HEK293 (cell line): Measurements from ENCODE around the gene PIP4K2A.

Experiments
- CTCF ChIA-PET: fragments of 350-600 bp; formaldehyde crosslinking; extraction: SDS; loops from one replicate; lab custom pipeline; 2021; ENCODE audit warnings: antibody characterized with exemption; lab: Yijun Ruan, JAX
- POLR2A ChIA-PET: fragments of 300-600 bp; formaldehyde crosslinking; extraction: SDS; loops from one replicate; lab custom pipeline; 2020; ENCODE audit warnings: antibody characterized with exemption, inconsistent platforms; lab: Yijun Ruan, JAX
- H3K27ac ChIP-seq: fragments of 200-500 bp; sonication (Bioruptor generic); 2 replicates; pipeline ENCODE4 v1.5.1; 2014; ENCODE audit warnings: low read depth, low read length, control low read depth, inconsistent platforms; ENCODE audit errors: extremely low read depth
- H3K36me3 ChIP-seq, 2 experiments: fragments of 200-500 bp in 1 of 2; sonication (Bioruptor generic) in 1 of 2; 1 replicate in 1 of 2; 2 replicates in 1 of 2; pipeline ENCODE4 v1.5.1; 2014 to 2017; ENCODE audit warnings: inconsistent platforms in 2 of 2, low read length in 2 of 2; ENCODE audit not compliant: control insufficient read depth in 2 of 2, insufficient read depth in 1 of 2
- H3K4me1 ChIP-seq: fragments of 200-500 bp; sonication (Bioruptor generic); 2 replicates; pipeline ENCODE4 v1.5.1; 2014; ENCODE audit warnings: mild to moderate bottlenecking, low read length, inconsistent platforms; ENCODE audit not compliant: control insufficient read depth, insufficient read depth
- H3K4me3 ChIP-seq: 2 replicates; pipeline ENCODE4 v1.5.1; 2011; ENCODE audit warnings: low read depth, mild to moderate bottlenecking, control low read depth, low read length, moderate library complexity
- H3K9me3 ChIP-seq: fragments of 200-500 bp; sonication (Bioruptor generic); 2 replicates; pipeline ENCODE4 v1.5.1; 2014; ENCODE audit warnings: low read depth, low read length, inconsistent platforms; ENCODE audit not compliant: control insufficient read depth, insufficient read depth
- MEIS1 ChIP-seq: sonication (generic); formaldehyde crosslinking; IDR thresholded peaks from 2 replicates; pipeline ENCODE4 v1.8.1; 2022; ENCODE audit warnings: missing genetic modification reagents, mild to moderate bottlenecking, borderline replicate concordance
- REPIN1 ChIP-seq: fragments of 450-650 bp; formaldehyde crosslinking; IDR thresholded peaks from 2 replicates; pipeline ENCODE4 v1.5.1; 2017; ENCODE audit warnings: missing biosample characterization, missing genetic modification characterization, low read depth
- SCRT2 ChIP-seq: fragments of 450-650 bp; formaldehyde crosslinking; IDR thresholded peaks from 2 replicates; pipeline ENCODE4 v1.5.1; 2016; ENCODE audit warnings: missing biosample characterization, missing genetic modification characterization
- SETDB1 ChIP-seq: IDR thresholded peaks from one replicate; pipeline ENCODE4 v1.6.1; 2017; ENCODE audit warnings: mild to moderate bottlenecking, low read length, moderate library complexity, mixed read lengths; ENCODE audit not compliant: insufficient read length
- SP7 ChIP-seq: fragments of 450-650 bp; formaldehyde crosslinking; IDR thresholded peaks from 2 replicates; pipeline ENCODE4 v1.5.1; 2016; ENCODE audit warnings: missing biosample characterization, missing genetic modification characterization
- TRIM28 ChIP-seq: IDR thresholded peaks from 2 replicates; pipeline ENCODE4 v1.6.1; 2011; ENCODE audit warnings: low read length, control low read depth, borderline replicate concordance
- ZBTB21 ChIP-seq: fragments of 450-650 bp; formaldehyde crosslinking; IDR thresholded peaks from 2 replicates; pipeline ENCODE4 v1.5.1; 2017; ENCODE audit warnings: missing biosample characterization, missing genetic modification characterization
- ZBTB48 ChIP-seq: fragments of 450-650 bp; formaldehyde crosslinking; IDR thresholded peaks from 2 replicates; pipeline ENCODE4 v1.5.1; 2016; ENCODE audit warnings: missing biosample characterization, missing genetic modification characterization
- ZIC2 ChIP-seq: fragments of 450-650 bp; formaldehyde crosslinking; IDR thresholded peaks from 2 replicates; pipeline ENCODE4 v1.5.1; 2016; ENCODE audit warnings: missing biosample characterization, missing genetic modification characterization
- ZNF16 ChIP-seq: fragments of 450-650 bp; formaldehyde crosslinking; IDR thresholded peaks from 2 replicates; pipeline ENCODE4 v1.5.1; 2016; ENCODE audit warnings: low read depth, missing biosample characterization, missing genetic modification characterization
- ZNF19 ChIP-seq: fragments of 450-650 bp; formaldehyde crosslinking; IDR thresholded peaks from 2 replicates; pipeline ENCODE4; 2016; ENCODE audit warnings: missing biosample characterization, missing genetic modification characterization, low read depth
- ZNF324 ChIP-seq: fragments of 450-650 bp; formaldehyde crosslinking; IDR thresholded peaks from 2 replicates; pipeline ENCODE4 v1.5.1; 2016; ENCODE audit warnings: missing biosample characterization, missing genetic modification characterization
- ZNF341 ChIP-seq: fragments of 450-650 bp; formaldehyde crosslinking; IDR thresholded peaks from 2 replicates; pipeline ENCODE4; 2016; ENCODE audit warnings: low read depth, missing biosample characterization, missing genetic modification characterization
- ZNF391 ChIP-seq: fragments of 450-650 bp; formaldehyde crosslinking; IDR thresholded peaks from 2 replicates; pipeline ENCODE4 v1.5.1; 2016; ENCODE audit warnings: low read depth, missing biosample characterization, missing genetic modification characterization, borderline replicate concordance
- ZNF394 ChIP-seq: fragments of 450-650 bp; formaldehyde crosslinking; IDR thresholded peaks from 2 replicates; pipeline ENCODE4 v1.5.1; 2016; ENCODE audit warnings: missing biosample characterization, missing genetic modification characterization, mild to moderate bottlenecking, moderate library complexity, borderline replicate concordance
- ZNF544 ChIP-seq: fragments of 450-650 bp; formaldehyde crosslinking; IDR thresholded peaks from 2 replicates; pipeline ENCODE4 v1.5.0; 2017; ENCODE audit warnings: missing biosample characterization, missing genetic modification characterization
- ZNF558 ChIP-seq: fragments of 450-650 bp; formaldehyde crosslinking; IDR thresholded peaks from 2 replicates; pipeline ENCODE4 v1.5.1; 2016; ENCODE audit warnings: missing biosample characterization, missing genetic modification characterization
- ZNF585B ChIP-seq: fragments of 450-650 bp; formaldehyde crosslinking; IDR thresholded peaks from 2 replicates; pipeline ENCODE4 v1.5.1; 2016; ENCODE audit warnings: missing biosample characterization, missing genetic modification characterization
- ZNF596 ChIP-seq: fragments of 450-650 bp; IDR thresholded peaks from 2 replicates; pipeline ENCODE4 v1.5.0; 2018; ENCODE audit warnings: missing biosample characterization, mild to moderate bottlenecking, missing genetic modification characterization, moderate library complexity
- ZNF623 ChIP-seq: fragments of 450-650 bp; formaldehyde crosslinking; IDR thresholded peaks from 2 replicates; pipeline ENCODE4 v1.5.1; 2016; ENCODE audit warnings: missing biosample characterization, missing genetic modification characterization
- ZNF629 ChIP-seq: fragments of 450-650 bp; formaldehyde crosslinking; IDR thresholded peaks from 2 replicates; pipeline ENCODE4 v1.5.1; 2017; ENCODE audit warnings: missing biosample characterization, missing genetic modification characterization
- ZNF707 ChIP-seq: fragments of 450-650 bp; formaldehyde crosslinking; IDR thresholded peaks from 2 replicates; pipeline ENCODE4 v1.5.1; 2016; ENCODE audit warnings: missing biosample characterization, missing genetic modification characterization
- ZNF776 ChIP-seq: fragments of 450-650 bp; formaldehyde crosslinking; IDR thresholded peaks from 2 replicates; pipeline ENCODE4 v1.5.0; 2017; ENCODE audit warnings: missing biosample characterization, missing genetic modification characterization, borderline replicate concordance
- TF ChIP-seq, protein P1 (sequence below): fragments of 450-650 bp; formaldehyde crosslinking; IDR thresholded peaks from 2 replicates; pipeline ENCODE4; 2016; ENCODE audit warnings: missing biosample characterization, missing genetic modification characterization
- TF ChIP-seq, protein P2 (sequence below): fragments of 450-650 bp; formaldehyde crosslinking; IDR thresholded peaks from 2 replicates; pipeline ENCODE4 v1.5.1; 2017; ENCODE audit warnings: missing biosample characterization, missing genetic modification characterization
- TF ChIP-seq, protein P3 (sequence below): IDR thresholded peaks from 2 replicates; pipeline ENCODE4 v1.6.1; 2011; ENCODE audit warnings: mild to moderate bottlenecking, low read depth, low read length, borderline replicate concordance

The PIP4K2A gene

DNA sequence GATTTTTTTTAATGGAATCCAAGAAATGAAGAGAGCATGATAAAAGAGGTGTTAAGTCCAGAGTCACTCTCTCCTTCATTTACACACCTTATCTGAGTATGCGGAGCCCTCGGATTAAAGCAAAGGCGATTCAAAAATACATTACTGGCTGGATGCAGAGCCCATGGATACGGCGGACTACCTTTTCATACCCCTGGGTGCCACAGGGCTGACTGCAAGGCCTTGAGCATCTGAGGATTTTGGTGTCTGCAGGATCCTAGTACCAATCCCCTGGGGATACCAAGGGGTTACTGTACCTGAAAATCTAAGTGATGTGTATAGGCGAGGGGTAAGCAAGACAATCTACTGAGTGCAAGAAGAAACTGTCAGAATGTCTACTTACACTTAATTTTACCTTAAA is 20.5 kb downstream of the PIP4K2A start (continued):
- no peak for TF ChIP-seq ZBTB21 (tag by site-specific recombination)
- TF ChIP-seq, protein P1, sequence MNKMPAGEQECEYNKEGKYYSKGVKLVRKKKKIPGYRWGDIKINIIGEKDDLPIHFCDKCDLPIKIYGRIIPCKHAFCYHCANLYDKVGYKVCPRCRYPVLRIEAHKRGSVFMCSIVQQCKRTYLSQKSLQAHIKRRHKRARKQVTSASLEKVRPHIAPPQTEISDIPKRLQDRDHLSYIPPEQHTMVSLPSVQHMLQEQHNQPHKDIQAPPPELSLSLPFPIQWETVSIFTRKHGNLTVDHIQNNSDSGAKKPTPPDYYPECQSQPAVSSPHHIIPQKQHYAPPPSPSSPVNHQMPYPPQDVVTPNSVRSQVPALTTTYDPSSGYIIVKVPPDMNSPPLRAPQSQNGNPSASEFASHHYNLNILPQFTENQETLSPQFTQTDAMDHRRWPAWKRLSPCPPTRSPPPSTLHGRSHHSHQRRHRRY (tag by site-specific recombination): no peak
- TF ChIP-seq ZNF16 (tag by site-specific recombination): no peak
- TF ChIP-seq SETDB1: no peak
- TF ChIP-seq ZNF707 (tag by site-specific recombination): no peak
- TF ChIP-seq ZNF341 (tag by site-specific recombination): no peak
- no peak for TF ChIP-seq ZNF394 (tag by site-specific recombination)
- no peak for TF ChIP-seq SP7 (tag by site-specific recombination)

DNA sequence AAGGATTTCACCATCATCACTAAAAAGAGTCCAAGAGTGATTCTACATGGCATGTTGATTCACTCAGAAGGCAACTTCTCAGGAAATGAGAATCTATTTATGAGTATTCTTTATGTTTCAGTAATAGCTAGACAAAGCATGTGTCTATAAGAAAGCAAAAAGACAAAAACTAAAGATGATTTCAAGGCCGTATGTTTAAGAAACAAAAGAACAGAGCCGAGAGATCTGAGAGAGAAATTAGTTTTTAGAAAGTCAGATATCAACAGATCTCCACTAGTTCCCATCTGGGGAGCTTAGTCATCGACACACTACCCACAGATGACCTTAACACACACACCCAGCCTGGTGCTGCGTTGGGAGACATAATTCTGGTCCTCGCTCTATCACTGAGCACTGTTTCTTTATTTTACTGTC is 21.0 kb downstream of the PIP4K2A start:
- no peaks in the 10 kb centered on the region for H3K9me3 ChIP-seq
- ChIA-PET POLR2A (no interaction called here), CTCF (no interaction called here)
- no peak for TF ChIP-seq ZNF19 (tag by site-specific recombination)
- TF ChIP-seq REPIN1 (tag by site-specific recombination): no peak
- no peak for TF ChIP-seq ZNF623 (tag by site-specific recombination)
- no peak for TF ChIP-seq ZNF558 (tag by site-specific recombination)
- TF ChIP-seq, protein P2, sequence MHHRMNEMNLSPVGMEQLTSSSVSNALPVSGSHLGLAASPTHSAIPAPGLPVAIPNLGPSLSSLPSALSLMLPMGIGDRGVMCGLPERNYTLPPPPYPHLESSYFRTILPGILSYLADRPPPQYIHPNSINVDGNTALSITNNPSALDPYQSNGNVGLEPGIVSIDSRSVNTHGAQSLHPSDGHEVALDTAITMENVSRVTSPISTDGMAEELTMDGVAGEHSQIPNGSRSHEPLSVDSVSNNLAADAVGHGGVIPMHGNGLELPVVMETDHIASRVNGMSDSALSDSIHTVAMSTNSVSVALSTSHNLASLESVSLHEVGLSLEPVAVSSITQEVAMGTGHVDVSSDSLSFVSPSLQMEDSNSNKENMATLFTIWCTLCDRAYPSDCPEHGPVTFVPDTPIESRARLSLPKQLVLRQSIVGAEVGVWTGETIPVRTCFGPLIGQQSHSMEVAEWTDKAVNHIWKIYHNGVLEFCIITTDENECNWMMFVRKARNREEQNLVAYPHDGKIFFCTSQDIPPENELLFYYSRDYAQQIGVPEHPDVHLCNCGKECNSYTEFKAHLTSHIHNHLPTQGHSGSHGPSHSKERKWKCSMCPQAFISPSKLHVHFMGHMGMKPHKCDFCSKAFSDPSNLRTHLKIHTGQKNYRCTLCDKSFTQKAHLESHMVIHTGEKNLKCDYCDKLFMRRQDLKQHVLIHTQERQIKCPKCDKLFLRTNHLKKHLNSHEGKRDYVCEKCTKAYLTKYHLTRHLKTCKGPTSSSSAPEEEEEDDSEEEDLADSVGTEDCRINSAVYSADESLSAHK: no peak
- no peak for TF ChIP-seq ZNF776 (tag by site-specific recombination)
- TF ChIP-seq ZNF585B (tag by site-specific recombination): no peak
- TF ChIP-seq TRIM28: no peak
- TF ChIP-seq MEIS1 (CRISPR knock-in tag): no peak
- TF ChIP-seq, protein P3, sequence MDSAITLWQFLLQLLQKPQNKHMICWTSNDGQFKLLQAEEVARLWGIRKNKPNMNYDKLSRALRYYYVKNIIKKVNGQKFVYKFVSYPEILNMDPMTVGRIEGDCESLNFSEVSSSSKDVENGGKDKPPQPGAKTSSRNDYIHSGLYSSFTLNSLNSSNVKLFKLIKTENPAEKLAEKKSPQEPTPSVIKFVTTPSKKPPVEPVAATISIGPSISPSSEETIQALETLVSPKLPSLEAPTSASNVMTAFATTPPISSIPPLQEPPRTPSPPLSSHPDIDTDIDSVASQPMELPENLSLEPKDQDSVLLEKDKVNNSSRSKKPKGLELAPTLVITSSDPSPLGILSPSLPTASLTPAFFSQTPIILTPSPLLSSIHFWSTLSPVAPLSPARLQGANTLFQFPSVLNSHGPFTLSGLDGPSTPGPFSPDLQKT: no peak
- TF ChIP-seq ZNF391 (tag by site-specific recombination): no peak
- TF ChIP-seq SCRT2: no peak
- no peak for TF ChIP-seq ZNF544 (tag by site-specific recombination)
- TF ChIP-seq ZNF596: no peak
- TF ChIP-seq ZNF629 (tag by site-specific recombination): no peak
- no peak for TF ChIP-seq ZNF324 (tag by site-specific recombination)
- TF ChIP-seq ZNF16 (tag by site-specific recombination): no peak
- no peak for TF ChIP-seq SP7 (tag by site-specific recombination)
- TF ChIP-seq ZBTB48 (tag by site-specific recombination): no peak
- TF ChIP-seq ZIC2 (tag by site-specific recombination): no peak
- H3K4me3 ChIP-seq: no peak overlapping the region
- H3K27ac ChIP-seq: no peak overlapping the region
- H3K4me1 ChIP-seq: peaks cover 2% of the 10 kb centered on the region; the same call in 1 of the 2 replicates
- H3K36me3 ChIP-seq: no peaks in the 10 kb centered on the region
